ENCODE data around the gene KLKB1.

GRCh38 chr4:186264660-186265059 is 37.4 kb downstream of the KLKB1 start:
- TF ChIP-seq CTCF (IDR thresholded peaks at IDR 0.05; ENCODE audit: extremely low read depth in 1 of 2, insufficient read depth in 1 of 2, low read depth in 1 of 2, low read length in 2 of 2) (no peak), MYC (IDR thresholded peaks at IDR 0.05; ENCODE audit: low read depth, low read length) (no peak), POLR2A (IDR thresholded peaks at IDR 0.05; ENCODE audit: low read depth, low read length) (no peak), POLR2AphosphoS5 (IDR thresholded peaks at IDR 0.05; ENCODE audit: insufficient read depth, low read depth, low read length) (no peak), JUN (IDR thresholded peaks at IDR 0.05; ENCODE audit: borderline replicate concordance, insufficient read depth, insufficient read length, low read depth) (no peak)

Data from endothelial cell of umbilical vein (primary cell).